ENCODE data around the gene VOPP1. TPM values are rescaled to one million over a fixed set of nuclear protein-coding genes. Genes with fewer than 3 reads are reported as not detected.

VOPP1 gene
- total and polyA plus RNA-seq, 10 of the 15 experiments (the other 5 are each of a cell fraction or from before 2014, with no cell fraction given), result 32.8 to 206 (median 129) TPM

DNA sequence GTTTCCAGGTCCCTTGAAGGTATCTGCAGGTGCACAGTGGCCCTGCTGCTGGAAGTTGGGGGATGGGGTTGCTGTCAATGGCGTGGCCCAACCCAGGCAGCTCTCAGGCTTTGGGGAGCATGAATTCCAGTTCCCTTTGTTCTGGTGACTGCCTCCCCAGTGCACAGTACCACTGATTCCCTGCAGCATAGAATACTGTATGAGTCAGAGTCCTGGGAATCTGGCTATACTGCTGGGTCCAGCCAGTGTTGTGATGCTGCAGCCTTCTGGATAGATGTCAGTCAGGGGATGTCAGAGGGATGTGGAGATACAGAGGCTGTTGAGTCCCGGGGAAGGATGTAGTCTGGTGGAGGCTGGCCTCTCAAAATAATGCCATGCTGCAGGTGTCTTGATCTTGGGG lies 107.9 kb downstream of the VOPP1 start:
- SMC1A ChIA-PET (ENCODE audit: uncharacterized antibody, unreplicated experiment), result no interaction called here
- ATAC-seq, result no peak
- H3K27ac ChIP-seq (ENCODE audit: control insufficient read depth, insufficient read depth), result no peak overlapping the region
- H3K4me2 ChIP-seq (ENCODE audit: control insufficient read depth, insufficient read depth), result no peak overlapping the region
- CTCF ChIA-PET, result no interaction called here
- H3K4me1 ChIP-seq (ENCODE audit: control insufficient read depth, insufficient read depth, low read length), result no peaks in the 10 kb centered on the region
- FAIRE-seq, result no peak
- no TSS peak for BruUV-seq (replicated peaks)
- no peak overlapping the region for H3K9ac ChIP-seq (ENCODE audit: control insufficient read depth, insufficient read depth, low read length)
- peaks cover 15 to 24% of the 10 kb centered on the region in 2 experiments for H3K36me3 ChIP-seq (ENCODE audit: control insufficient read depth in 2 of 2, insufficient read depth in 2 of 2, low read length in 1 of 2)
- no peaks in the 10 kb centered on the region for H3K79me2 ChIP-seq (ENCODE audit: control insufficient read depth, insufficient read depth, low read length)
- H4K20me1 ChIP-seq (ENCODE audit: control insufficient read depth, insufficient read depth), result no peaks in the 10 kb centered on the region
- POLR2A ChIA-PET, result no interaction called here
- H3K27me3 ChIP-seq (replicated peaks in 1 of 2; ENCODE audit: control insufficient read depth in 2 of 2, insufficient read depth in 2 of 2, low read length in 1 of 2), result no peaks in the 10 kb centered on the region
- WGBS (ENCODE audit: insufficient coverage, insufficient replicate concordance, low lambda C conversion rate, missing lambda C conversion rate), result 100% methylated on average over 2 of the region's 2 CpGs
- H3K9me3 ChIP-seq (replicated peaks; ENCODE audit: control insufficient read depth, insufficient read depth, low read length), result peaks cover 21% of the 10 kb centered on the region
- RAD21 ChIA-PET (ENCODE audit: unreplicated experiment), result interaction anchor here (0.8 kb wide), 1 partner anchor 98 kb away, joined by 3 read pairs; no protein-coding TSS in a partner anchor
- H2AFZ ChIP-seq (ENCODE audit: control insufficient read depth, low read depth, low read length), result no peak overlapping the region
- intact Hi-C loops (cut with micrococcal nuclease; ENCODE audit: unreplicated experiment) (no loop called here), in situ Hi-C loops (cut with MboI) (no loop called here)
- H3K4me3 ChIP-seq, result no peak overlapping the region
- no peak for DNase-seq (ENCODE audit: low read depth, low spot score)
- TF ChIP-seq CBFB (IDR thresholded peaks at IDR 0.05; ENCODE audit: low read depth) (no peak), SIN3A (IDR thresholded peaks at IDR 0.05; ENCODE audit: low read depth, low read length) (no peak), POLR2AphosphoS5 (IDR thresholded peaks at IDR 0.05; ENCODE audit: low read length) (0 out of 2 replicates have a peak, but pooled peaks have one; percentile 31), CHD1 (IDR thresholded peaks at IDR 0.05; ENCODE audit: low read depth, low read length) (no peak), HDAC6 (IDR thresholded peaks at IDR 0.05; ENCODE audit: unreplicated experiment) (no peak), CREB1 (IDR thresholded peaks at IDR 0.05; ENCODE audit: low read depth) (no peak), POLR2A (IDR thresholded peaks at IDR 0.05; ENCODE audit: low read depth, low read length) (0 out of 2 replicates have a peak, but pooled peaks have one; percentile 1)
- TF ChIP-seq, protein P1, sequence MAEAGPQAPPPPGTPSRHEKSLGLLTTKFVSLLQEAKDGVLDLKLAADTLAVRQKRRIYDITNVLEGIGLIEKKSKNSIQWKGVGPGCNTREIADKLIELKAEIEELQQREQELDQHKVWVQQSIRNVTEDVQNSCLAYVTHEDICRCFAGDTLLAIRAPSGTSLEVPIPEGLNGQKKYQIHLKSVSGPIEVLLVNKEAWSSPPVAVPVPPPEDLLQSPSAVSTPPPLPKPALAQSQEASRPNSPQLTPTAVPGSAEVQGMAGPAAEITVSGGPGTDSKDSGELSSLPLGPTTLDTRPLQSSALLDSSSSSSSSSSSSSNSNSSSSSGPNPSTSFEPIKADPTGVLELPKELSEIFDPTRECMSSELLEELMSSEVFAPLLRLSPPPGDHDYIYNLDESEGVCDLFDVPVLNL (IDR thresholded peaks at IDR 0.05; ENCODE audit: low read depth, low read length), result no peak
